Femur (tissue), 1 donor: ENCODE results near the gene PYGM.
"Not testable (repeated sequence)": the region's sequence is repeated elsewhere in the genome, so short reads cannot be mapped to it uniquely, and the experiment has no call there.

Experiments
- DNase-seq: peaks from one replicate; pipeline ENCODE4 v3.0.0-alpha.2; 2017

The PYGM gene

GRCh38 chr11:64715110-64715509, 44.7 kb downstream of the PYGM start:
- no peak for DNase-seq

- DNase-seq: no peak
These were observed 45.1 kb downstream of the PYGM start for GRCh38 chr11:64714666-64715065.

- DNase-seq: no peak
These were observed 45.9 kb downstream of the PYGM start for GRCh38 chr11:64713781-64714363.

- peak; percentile 75 for DNase-seq
These were observed 46.6 kb downstream of the PYGM start for GRCh38 chr11:64713016-64713707.

GRCh38 chr11:64712430-64713015, 47.3 kb downstream of the PYGM start:
- no peak for DNase-seq

GRCh38 chr11:64711956-64712362, 47.8 kb downstream of the PYGM start:
- no peak for DNase-seq

GRCh38 chr11:64711138-64711955, 48.4 kb downstream of the PYGM start:
- DNase-seq: no peak

- DNase-seq: no peak
These were observed 49.2 kb downstream of the PYGM start for GRCh38 chr11:64710418-64711137.

GRCh38 chr11:64705501-64705900, 54.3 kb downstream of the PYGM start:
- DNase-seq: no peak

GRCh38 chr11:64703048-64703447, 56.7 kb downstream of the PYGM start:
- no peak for DNase-seq

GRCh38 chr11:64701956-64702355, 57.8 kb downstream of the PYGM start:
- not testable (repeated sequence) for DNase-seq

- no peak for DNase-seq
These were observed 61.3 kb downstream of the PYGM start for GRCh38 chr11:64698427-64698826.

GRCh38 chr11:64697663-64698375, 62.0 kb downstream of the PYGM start:
- DNase-seq: no peak
